Colonic mucosa (tissue), 4 donors: ENCODE data around the gene TOR1A. TPM values are rescaled to one million over a fixed set of nuclear protein-coding genes. Genes with fewer than 3 reads are reported as not detected.

Source experiments
- DNase-seq: peaks from one replicate; pipeline ENCODE4 v3.0.0-alpha.2; 2020
- H3K27ac ChIP-seq: fragments of 200-600 bp; one replicate; pipeline ENCODE4 v1.8.0; 2021
- H3K27me3 ChIP-seq: fragments of 200-600 bp; one replicate; pipeline ENCODE4 v1.8.0; 2021
- H3K36me3 ChIP-seq: fragments of 200-600 bp; one replicate; pipeline ENCODE4 v1.8.0; 2021
- H3K4me1 ChIP-seq: fragments of 200-600 bp; one replicate; pipeline ENCODE4 v1.8.0; 2021; ENCODE audit warnings: mild to moderate bottlenecking
- H3K4me3 ChIP-seq: fragments of 200-600 bp; one replicate; pipeline ENCODE4 v1.8.0; 2021
- H3K9ac ChIP-seq, 2 donors: one replicate each; pipeline ENCODE4 v1.7.0; 2013; ENCODE audit warnings: control low read depth in 2 of 2, low read depth in 2 of 2, low read length in 2 of 2
- H3K9me3 ChIP-seq: fragments of 200-600 bp; one replicate; pipeline ENCODE4 v1.8.0; 2021
- CTCF ChIP-seq: fragments of 200-600 bp; IDR thresholded peaks from one replicate; pipeline ENCODE4 v1.8.0; 2022; ENCODE audit warnings: antibody characterized with exemption, mild to moderate bottlenecking
- intact Hi-C: fragments of 100-400 bp; cut with DNase I; formaldehyde crosslinking; loops from one replicate; pipeline ENCODE4 v1.14.1; 2022
- total RNA-seq, 2 donors: library from RNA; stranded (reverse); fragmentation: NEBNext Ultra II Directional in 1 of 2; extraction: Animal tissue kit (Norgen Biotek cat#: 25700) in 1 of 2; gene quantifications; one replicate each; pipeline ENCODE4 v1.2.1, GENCODE V29; 2021
- donor health status: healthy.
- donor health status: DM: no; HTN: no; CAD: no.
- donor health status: DM: no; HTN: no; CAD: no.

The TOR1A gene
- total RNA-seq, 2 donors from 2014 or later, result 31.0 to 31.1 TPM

GRCh38 chr9:129851821-129852220, 27.9 kb upstream of the TOR1A start:
- Histone ChIP-seq H3K27me3 (no peaks in the 10 kb centered on the region), H3K27ac (no peak overlapping the region), H3K36me3 (no peaks in the 10 kb centered on the region), H3K4me3 (no peak overlapping the region), H3K9me3 (no peaks in the 10 kb centered on the region), H3K4me1 (no peaks in the 10 kb centered on the region), H3K9ac (no peak overlapping the region)
- no peak for DNase-seq
- no peak for TF ChIP-seq CTCF
- intact Hi-C loops, result no loop called here

- H3K27ac ChIP-seq, result no peak overlapping the region
- H3K36me3 ChIP-seq, result no peaks in the 10 kb centered on the region
Measured at GRCh38 chr9:129850821-129851550, 27.1 kb upstream of the TOR1A start.

GRCh38 chr9:129849901-129850300, 26.0 kb upstream of the TOR1A start:
- Histone ChIP-seq H3K4me1 (no peaks in the 10 kb centered on the region), H3K4me3 (no peak overlapping the region), H3K27me3 (no peaks in the 10 kb centered on the region), H3K9ac (no peak overlapping the region), H3K36me3 (no peaks in the 10 kb centered on the region), H3K27ac (no peak overlapping the region), H3K9me3 (no peaks in the 10 kb centered on the region)
- no peak for TF ChIP-seq CTCF
- no peak for DNase-seq
- intact Hi-C loops, result no loop called here

More at GRCh38 chr9:129850821-129851550, 27.1 kb upstream of the TOR1A start:
- H3K4me1 ChIP-seq, result no peaks in the 10 kb centered on the region
- no peak overlapping the region for H3K4me3 ChIP-seq
- H3K27me3 ChIP-seq, result no peaks in the 10 kb centered on the region
- H3K9me3 ChIP-seq, result no peaks in the 10 kb centered on the region
- H3K9ac ChIP-seq, result no peak overlapping the region
- TF ChIP-seq CTCF, result no peak
- DNase-seq, result no peak
- intact Hi-C loops, result no loop called here

DNA sequence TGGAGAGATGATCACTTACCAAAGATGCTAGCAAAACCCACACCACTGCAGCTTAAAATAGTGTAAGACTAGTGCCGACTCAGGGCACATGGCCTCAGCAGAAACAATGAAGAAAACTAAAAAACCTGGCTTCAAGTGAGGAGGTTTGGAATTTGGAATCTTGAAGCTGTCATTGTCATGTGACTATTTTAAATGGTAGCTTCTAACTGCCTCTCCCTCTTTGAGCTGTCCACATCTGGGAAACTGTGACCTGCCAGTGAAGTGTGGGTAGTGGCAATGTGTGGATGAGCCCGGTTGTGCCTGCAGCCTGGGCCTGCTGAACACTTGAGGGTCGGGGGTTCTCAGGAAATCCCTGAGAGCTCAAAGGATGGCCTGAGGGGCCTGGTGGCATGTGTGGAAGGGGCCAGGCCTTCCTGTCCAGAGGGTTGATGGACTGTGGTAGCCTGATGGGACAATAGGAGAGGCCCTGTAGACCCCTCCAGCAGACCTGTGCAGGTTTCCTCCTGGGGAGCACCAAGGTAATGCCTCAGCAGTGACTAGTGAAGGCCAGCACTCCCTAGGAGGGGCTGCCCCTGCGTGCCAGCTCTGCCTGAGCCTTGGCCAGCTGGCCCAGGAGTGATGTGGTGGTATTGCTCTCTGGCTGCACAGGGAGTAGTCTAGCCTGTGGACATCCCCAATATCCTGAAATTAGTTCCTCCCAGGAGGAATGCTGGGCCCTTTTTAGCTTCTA, 24.9 kb upstream of the TOR1A start:
- Histone ChIP-seq H3K9ac (no peak overlapping the region), H3K27me3 (no peaks in the 10 kb centered on the region), H3K4me1 (no peaks in the 10 kb centered on the region), H3K9me3 (no peaks in the 10 kb centered on the region), H3K27ac (no peak overlapping the region), H3K36me3 (no peaks in the 10 kb centered on the region), H3K4me3 (no peak overlapping the region)
- no peak for DNase-seq
- no peak for TF ChIP-seq CTCF
- intact Hi-C loops, result no loop called here

- Histone ChIP-seq H3K27me3 (no peaks in the 10 kb centered on the region), H3K36me3 (no peaks in the 10 kb centered on the region), H3K4me1 (no peaks in the 10 kb centered on the region), H3K9ac (no peak overlapping the region), H3K27ac (no peak overlapping the region), H3K9me3 (no peaks in the 10 kb centered on the region), H3K4me3 (no peak overlapping the region)
- no peak for DNase-seq
- intact Hi-C loops, result no loop called here
- no peak for TF ChIP-seq CTCF
Measured at GRCh38 chr9:129845373-129845772, 21.4 kb upstream of the TOR1A start.
